NCI-H510A (cell line): Measurements from ENCODE around the gene FDCSP.
"Not testable (repeated sequence)": the region's sequence is repeated elsewhere in the genome, so short reads cannot be mapped to it uniquely, and the experiment has no call there.

ENCODE experiments used
- DNase-seq: peaks from one replicate; lab custom pipeline; 2025; lab: John Stamatoyannopoulos, UW

FDCSP gene

GRCh38 chr4:70239884-70240591 is 14.1 kb downstream of the FDCSP start:
- no peak for DNase-seq

- not testable (repeated sequence) for DNase-seq
These were observed 16.4 kb downstream of the FDCSP start, which contains the start of gene CSN3 for GRCh38 chr4:70242297-70242696. Gene CSN3 (plus strand): TSS chr4:70242597. CDS start chr4:70244820, 2,223 bp downstream.

GRCh38 chr4:70243091-70243490 is 17.2 kb downstream of the FDCSP start:
- no peak for DNase-seq

- no peak for DNase-seq
These were observed 25.5 kb downstream of the FDCSP start for GRCh38 chr4:70251250-70251944.

GRCh38 chr4:70251945-70252277 is 26.0 kb downstream of the FDCSP start:
- DNase-seq = no peak

GRCh38 chr4:70269674-70270073 is 43.8 kb downstream of the FDCSP start:
- no peak for DNase-seq

- no peak for DNase-seq
These were observed 51.2 kb downstream of the FDCSP start for GRCh38 chr4:70277121-70277520.

- DNase-seq = peak; percentile 97
These were observed 54.6 kb downstream of the FDCSP start for GRCh38 chr4:70280567-70280966.
